ENCODE data around the gene DAGLB.

Gene DAGLB, protein sequence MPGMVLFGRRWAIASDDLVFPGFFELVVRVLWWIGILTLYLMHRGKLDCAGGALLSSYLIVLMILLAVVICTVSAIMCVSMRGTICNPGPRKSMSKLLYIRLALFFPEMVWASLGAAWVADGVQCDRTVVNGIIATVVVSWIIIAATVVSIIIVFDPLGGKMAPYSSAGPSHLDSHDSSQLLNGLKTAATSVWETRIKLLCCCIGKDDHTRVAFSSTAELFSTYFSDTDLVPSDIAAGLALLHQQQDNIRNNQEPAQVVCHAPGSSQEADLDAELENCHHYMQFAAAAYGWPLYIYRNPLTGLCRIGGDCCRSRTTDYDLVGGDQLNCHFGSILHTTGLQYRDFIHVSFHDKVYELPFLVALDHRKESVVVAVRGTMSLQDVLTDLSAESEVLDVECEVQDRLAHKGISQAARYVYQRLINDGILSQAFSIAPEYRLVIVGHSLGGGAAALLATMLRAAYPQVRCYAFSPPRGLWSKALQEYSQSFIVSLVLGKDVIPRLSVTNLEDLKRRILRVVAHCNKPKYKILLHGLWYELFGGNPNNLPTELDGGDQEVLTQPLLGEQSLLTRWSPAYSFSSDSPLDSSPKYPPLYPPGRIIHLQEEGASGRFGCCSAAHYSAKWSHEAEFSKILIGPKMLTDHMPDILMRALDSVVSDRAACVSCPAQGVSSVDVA

GRCh38 chr7:6447581-6448199 is at the start of gene DAGLB:
Gene DAGLB, minus strand, starts transcription at chr7:6447954. Its CDS starts 112 bp downstream, at chr7:6447842.
- peaks cover 30% of the 10 kb centered on the region for H3K36me3 ChIP-seq (ENCODE audit: low read depth)
- peak within 1 kb of the TSS; percentile 76 for H3K4me3 ChIP-seq (ENCODE audit: severe bottlenecking)
- no peaks in the 10 kb centered on the region for H3K27me3 ChIP-seq (ENCODE audit: insufficient read depth, poor library complexity, severe bottlenecking)
- ATAC-seq (ENCODE audit: low read depth) (peak; percentile 39), DNase-seq (ENCODE audit: low spot score) (peak; percentile 89)
- peaks cover 22% of the 10 kb centered on the region for H3K4me1 ChIP-seq (ENCODE audit: insufficient read depth, poor library complexity, severe bottlenecking)
- H3K27ac ChIP-seq (ENCODE audit: poor library complexity, severe bottlenecking) = peak within 1 kb of the TSS; percentile 87
- TF ChIP-seq, protein P1, sequence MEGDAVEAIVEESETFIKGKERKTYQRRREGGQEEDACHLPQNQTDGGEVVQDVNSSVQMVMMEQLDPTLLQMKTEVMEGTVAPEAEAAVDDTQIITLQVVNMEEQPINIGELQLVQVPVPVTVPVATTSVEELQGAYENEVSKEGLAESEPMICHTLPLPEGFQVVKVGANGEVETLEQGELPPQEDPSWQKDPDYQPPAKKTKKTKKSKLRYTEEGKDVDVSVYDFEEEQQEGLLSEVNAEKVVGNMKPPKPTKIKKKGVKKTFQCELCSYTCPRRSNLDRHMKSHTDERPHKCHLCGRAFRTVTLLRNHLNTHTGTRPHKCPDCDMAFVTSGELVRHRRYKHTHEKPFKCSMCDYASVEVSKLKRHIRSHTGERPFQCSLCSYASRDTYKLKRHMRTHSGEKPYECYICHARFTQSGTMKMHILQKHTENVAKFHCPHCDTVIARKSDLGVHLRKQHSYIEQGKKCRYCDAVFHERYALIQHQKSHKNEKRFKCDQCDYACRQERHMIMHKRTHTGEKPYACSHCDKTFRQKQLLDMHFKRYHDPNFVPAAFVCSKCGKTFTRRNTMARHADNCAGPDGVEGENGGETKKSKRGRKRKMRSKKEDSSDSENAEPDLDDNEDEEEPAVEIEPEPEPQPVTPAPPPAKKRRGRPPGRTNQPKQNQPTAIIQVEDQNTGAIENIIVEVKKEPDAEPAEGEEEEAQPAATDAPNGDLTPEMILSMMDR (IDR thresholded peaks at IDR 0.05; ENCODE audit: poor library complexity, severe bottlenecking) = no peak
- no peaks in the 10 kb centered on the region for H3K9me3 ChIP-seq (ENCODE audit: severe bottlenecking)

DNA sequence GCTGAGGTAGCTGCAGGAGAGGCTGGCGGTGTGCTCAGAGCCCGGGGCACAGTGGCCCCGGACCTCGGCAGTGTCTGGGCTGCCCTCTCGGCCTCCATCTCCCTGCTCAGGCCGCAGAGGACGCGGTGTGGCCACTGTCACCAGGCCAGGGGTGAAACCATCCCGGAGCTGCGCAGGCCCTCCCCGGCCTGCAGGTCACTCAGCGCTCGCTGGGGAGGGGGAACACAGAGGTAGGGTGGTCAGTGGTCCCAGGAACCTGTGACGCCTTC is 49.8 kb upstream of the DAGLB start:
- TF ChIP-seq, protein P1 (IDR thresholded peaks at IDR 0.05; ENCODE audit: poor library complexity, severe bottlenecking) = no peak
- no peaks in the 10 kb centered on the region for H3K4me1 ChIP-seq (ENCODE audit: insufficient read depth, poor library complexity, severe bottlenecking)
- ATAC-seq (ENCODE audit: low read depth) (no peak), DNase-seq (ENCODE audit: low spot score) (no peak)
- no peak overlapping the region for H3K4me3 ChIP-seq (ENCODE audit: severe bottlenecking)
- H3K27ac ChIP-seq (ENCODE audit: poor library complexity, severe bottlenecking) = no peak overlapping the region
- H3K9me3 ChIP-seq (ENCODE audit: severe bottlenecking) = no peaks in the 10 kb centered on the region
- no peaks in the 10 kb centered on the region for H3K36me3 ChIP-seq (ENCODE audit: low read depth)
- no peaks in the 10 kb centered on the region for H3K27me3 ChIP-seq (ENCODE audit: insufficient read depth, poor library complexity, severe bottlenecking)

DNA sequence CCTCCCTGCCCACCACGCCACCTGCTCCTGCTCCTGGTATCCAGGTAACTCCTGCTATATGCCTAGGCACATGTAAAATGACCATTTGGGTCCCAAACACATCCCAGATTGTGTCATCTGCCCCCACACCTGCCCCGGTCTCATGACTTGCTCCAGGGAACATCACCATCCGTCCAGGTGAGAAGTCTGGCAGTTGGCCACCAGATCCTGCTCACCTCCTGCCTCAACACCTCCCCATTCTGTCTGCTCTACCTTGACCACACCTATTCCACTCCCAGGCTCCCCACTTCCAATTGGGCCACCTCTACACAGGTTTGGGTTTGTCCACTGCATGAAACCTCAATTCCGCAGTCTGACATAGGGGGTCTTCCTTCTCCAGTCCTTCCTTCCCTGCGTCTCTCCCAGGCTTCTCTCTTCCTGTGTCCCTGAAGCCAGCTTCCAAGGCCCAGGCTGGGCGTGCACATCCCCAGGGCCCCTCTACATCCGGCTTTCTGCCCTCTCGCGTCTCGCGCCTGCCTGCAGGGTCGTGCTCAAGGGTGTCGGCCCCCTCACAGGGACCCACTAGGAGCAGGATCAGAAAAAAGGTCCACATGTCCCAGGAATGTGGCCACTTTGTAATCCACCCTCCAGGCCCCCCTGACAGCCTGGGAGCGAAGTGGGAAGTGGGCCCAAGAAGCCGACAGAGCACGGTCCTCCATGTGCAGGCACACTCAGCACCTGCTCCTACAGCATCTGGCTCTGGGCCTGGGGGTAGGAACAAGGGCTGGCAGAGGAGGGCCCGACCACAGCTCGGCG is 49.3 kb upstream of the DAGLB start:
- H3K27me3 ChIP-seq (ENCODE audit: insufficient read depth, poor library complexity, severe bottlenecking) = no peaks in the 10 kb centered on the region
- ATAC-seq (ENCODE audit: low read depth) = 0 out of 3 replicates have a peak, but pooled peaks have one; percentile 15
- no peaks in the 10 kb centered on the region for H3K9me3 ChIP-seq (ENCODE audit: severe bottlenecking)
- H3K27ac ChIP-seq (ENCODE audit: poor library complexity, severe bottlenecking) = no peak overlapping the region
- no peak for DNase-seq (ENCODE audit: low spot score)
- H3K36me3 ChIP-seq (ENCODE audit: low read depth) = no peaks in the 10 kb centered on the region
- TF ChIP-seq, protein P1 (IDR thresholded peaks at IDR 0.05; ENCODE audit: poor library complexity, severe bottlenecking) = no peak
- H3K4me3 ChIP-seq (ENCODE audit: severe bottlenecking) = no peak overlapping the region
- no peaks in the 10 kb centered on the region for H3K4me1 ChIP-seq (ENCODE audit: insufficient read depth, poor library complexity, severe bottlenecking)

DNA sequence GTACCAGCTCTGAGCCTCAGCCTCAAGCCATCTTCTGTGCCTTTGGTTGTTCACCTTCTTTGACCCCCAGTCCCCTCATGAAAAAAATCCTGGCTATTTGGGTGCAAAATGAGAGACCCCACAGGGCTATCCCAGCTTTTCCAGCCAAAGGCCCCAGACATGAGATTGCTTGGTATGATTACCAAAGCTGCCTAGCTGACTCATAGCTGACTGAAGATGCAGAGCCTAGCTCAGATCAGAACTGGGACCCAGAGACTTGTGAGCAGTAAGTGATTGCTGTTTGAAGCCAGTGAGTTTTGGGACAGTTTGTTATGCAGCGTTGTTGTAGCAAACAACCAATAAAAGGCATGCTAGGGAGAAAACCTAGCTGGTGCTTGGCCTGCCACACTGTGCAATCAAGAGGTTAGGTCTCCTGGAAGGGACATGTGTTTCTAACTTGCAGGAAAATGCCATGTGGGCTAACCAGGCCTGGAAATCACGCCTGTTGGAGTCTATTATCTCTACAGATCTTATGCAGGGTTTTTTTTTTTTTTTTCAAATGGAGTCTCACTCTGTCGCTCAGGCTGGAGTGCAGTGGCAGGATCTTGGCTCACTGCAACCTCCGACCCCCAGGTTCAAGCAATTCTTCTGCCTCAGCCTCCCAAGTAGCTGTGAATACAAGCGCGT is 48.0 kb upstream of the DAGLB start:
- H3K4me3 ChIP-seq (ENCODE audit: severe bottlenecking) = no peak overlapping the region
- H3K9me3 ChIP-seq (ENCODE audit: severe bottlenecking) = no peaks in the 10 kb centered on the region
- H3K36me3 ChIP-seq (ENCODE audit: low read depth) = no peaks in the 10 kb centered on the region
- no peaks in the 10 kb centered on the region for H3K4me1 ChIP-seq (ENCODE audit: insufficient read depth, poor library complexity, severe bottlenecking)
- H3K27ac ChIP-seq (ENCODE audit: poor library complexity, severe bottlenecking) = no peak overlapping the region
- no peak for DNase-seq (ENCODE audit: low spot score)
- no peaks in the 10 kb centered on the region for H3K27me3 ChIP-seq (ENCODE audit: insufficient read depth, poor library complexity, severe bottlenecking)
- TF ChIP-seq, protein P1 (IDR thresholded peaks at IDR 0.05; ENCODE audit: poor library complexity, severe bottlenecking) = no peak
- peak; percentile 47; the same call in 1 of the 3 replicates for ATAC-seq (ENCODE audit: low read depth)
